OCI-LY7 (cell line): ENCODE results near the gene TEK. TPM values are rescaled to one million over a fixed set of nuclear protein-coding genes. Genes with fewer than 3 reads are reported as not detected.

Experiments
- BruUV-seq: library from RNA; stranded (reverse); fragments of 400-500 nt; replicated peaks from 2 replicates; lab custom pipeline; 2021; lab: Mats Ljungman, UMichigan
- CTCF ChIA-PET: fragments of 300-600 bp; sonication (Branson Sonifier 250); formaldehyde crosslinking; loops from one replicate; lab custom pipeline; 2022; ENCODE audit warnings: antibody characterized with exemption; ENCODE audit not compliant: unreplicated experiment; lab: Charles Lee
- POLR2A ChIA-PET: fragments of 300-600 bp; sonication (Branson Sonifier 250); formaldehyde crosslinking; loops from one replicate; lab custom pipeline; 2022; ENCODE audit warnings: antibody characterized with exemption; lab: Charles Lee
- DNase-seq: peaks from one replicate; pipeline ENCODE4 v3.0.0-alpha.2; 2015; ENCODE audit warnings: low spot score
- H2AFZ ChIP-seq: fragments of 200-600 bp; sonication (generic), shearing (Covaris generic); 2 replicates; pipeline ENCODE4 v1.6.1; 2014; ENCODE audit warnings: mild to moderate bottlenecking, antibody characterized with exemption, low read length, moderate library complexity
- H3K27ac ChIP-seq: fragments of 200-600 bp; sonication (generic); 2 replicates; pipeline ENCODE4 v1.5.1; 2014; ENCODE audit warnings: mixed run types, low read depth, mild to moderate bottlenecking, moderate library complexity, low read length, inconsistent platforms; ENCODE audit not compliant: poor library complexity, severe bottlenecking
- H3K36me3 ChIP-seq: fragments of 200-600 bp; sonication (generic); 2 replicates; pipeline ENCODE4 v1.6.1; 2014; ENCODE audit warnings: mild to moderate bottlenecking, antibody characterized with exemption, low read length, moderate library complexity, mixed read lengths; ENCODE audit not compliant: insufficient read depth
- H3K4me1 ChIP-seq: fragments of 200-600 bp; sonication (generic); 2 replicates; pipeline ENCODE4 v1.5.1; 2014; ENCODE audit warnings: mild to moderate bottlenecking, low read length; ENCODE audit not compliant: insufficient read depth, poor library complexity, severe bottlenecking
- H3K4me2 ChIP-seq: fragments of 200-600 bp; sonication (generic); 2 replicates; pipeline ENCODE4 v1.6.1; 2014; ENCODE audit warnings: mild to moderate bottlenecking, low read length
- H3K4me3 ChIP-seq: fragments of 200-600 bp; sonication (generic); 2 replicates; pipeline ENCODE4 v1.5.1; 2014; ENCODE audit warnings: mild to moderate bottlenecking, low read depth, low read length; ENCODE audit not compliant: poor library complexity, severe bottlenecking
- H3K79me2 ChIP-seq: fragments of 200-600 bp; sonication (generic); 2 replicates; pipeline ENCODE4 v1.6.1; 2016; ENCODE audit warnings: low read depth, mild to moderate bottlenecking, low read length, moderate library complexity, mixed read lengths; ENCODE audit not compliant: insufficient read depth
- H3K9me2 ChIP-seq: fragments of 200-600 bp; sonication (generic); 2 replicates; pipeline ENCODE4 v1.6.1; 2016; ENCODE audit warnings: mild to moderate bottlenecking, low read length, mixed read lengths; ENCODE audit not compliant: insufficient read depth
- H3K9me3 ChIP-seq: fragments of 200-600 bp; sonication (generic); 2 replicates; pipeline ENCODE4 v1.6.1; 2014; ENCODE audit warnings: mild to moderate bottlenecking, mixed run types, low read length, mixed read lengths
- H4K20me1 ChIP-seq: fragments of 200-600 bp; sonication (generic); 2 replicates; pipeline ENCODE4 v1.6.1; 2014; ENCODE audit warnings: mild to moderate bottlenecking, antibody characterized with exemption, low read length, moderate library complexity, mixed read lengths; ENCODE audit not compliant: insufficient read depth
- EZH2phosphoT487 ChIP-seq: fragments of 200-600 bp; sonication (generic); IDR thresholded peaks from 2 replicates; pipeline ENCODE4 v1.6.1; 2018; ENCODE audit warnings: low read depth, borderline replicate concordance, mild to moderate bottlenecking, mixed run types, antibody characterized with exemption, low read length, moderate library complexity, mixed read lengths
- intact Hi-C: fragments of 100-400 bp; cut with micrococcal nuclease; formaldehyde crosslinking; loops from one replicate; pipeline ENCODE4 v1.10.0; 2022; ENCODE audit not compliant: unreplicated experiment
- total RNA-seq, 2 experiments: library from RNA; depleted of rRNA in 1 of 2; stranded (reverse); fragments of >200 nt in 1 of 2; shearing (Covaris generic) in 1 of 2; gene quantifications; 2 replicates each; pipeline ENCODE4 v1.2.3, GENCODE V29; 2014 to 2022
- TF ChIP-seq, protein P1 (sequence below): fragments of 200-600 bp; sonication (generic); conservative IDR thresholded peaks from 2 replicates; pipeline ENCODE4 v1.5.1; 2014; ENCODE audit warnings: mild to moderate bottlenecking, antibody characterized with exemption, low read length, moderate library complexity, mixed read lengths

Gene TEK
- total RNA-seq, 2 experiments from 2014 or later: not detected

DNA sequence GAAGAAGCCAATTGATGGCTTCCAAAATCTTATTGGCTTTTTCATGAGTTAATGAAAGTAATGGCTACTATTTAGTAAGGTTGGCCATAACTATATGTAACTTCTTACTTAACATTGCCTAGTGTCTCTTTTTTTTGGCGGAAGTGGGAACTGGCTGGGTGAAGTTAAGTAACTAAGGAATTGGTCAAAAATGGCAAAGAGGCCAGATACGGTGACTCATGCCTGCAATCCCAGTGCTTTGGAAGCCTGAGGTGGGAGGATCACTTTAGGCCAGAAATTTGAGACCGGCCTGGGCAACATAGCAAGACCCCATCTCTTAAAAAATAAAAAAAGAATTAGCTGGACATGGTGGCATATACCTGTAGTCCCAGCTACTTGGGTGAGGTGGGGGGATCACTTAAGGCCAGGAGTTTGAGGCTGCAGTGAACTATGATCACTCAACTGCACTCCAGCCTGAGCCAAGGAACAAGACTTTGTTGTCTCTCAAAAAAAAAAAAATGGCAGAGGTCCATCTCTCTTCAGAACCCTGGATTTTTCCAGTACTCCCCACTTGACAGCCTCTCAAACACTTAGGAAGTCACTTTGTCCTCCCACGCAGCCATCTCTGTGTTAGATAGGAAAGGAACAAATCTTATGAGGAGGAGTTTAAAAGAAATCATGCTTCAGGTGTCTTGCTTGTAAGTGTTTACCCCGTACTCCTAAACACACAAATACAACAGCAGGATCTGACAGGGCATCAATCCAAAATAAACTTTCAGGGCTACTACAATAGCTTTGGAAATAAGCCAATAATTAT, 75.7 kb downstream of the TEK start:
- Histone ChIP-seq H2AFZ (no peak overlapping the region), H3K27ac (no peak overlapping the region), H3K79me2 (no peaks in the 10 kb centered on the region), H3K9me2 (no peaks in the 10 kb centered on the region), H3K4me2 (no peak overlapping the region), H3K4me1 (no peaks in the 10 kb centered on the region), H3K4me3 (no peak overlapping the region), H4K20me1 (no peaks in the 10 kb centered on the region), H3K9me3 (no peaks in the 10 kb centered on the region), H3K36me3 (no peaks in the 10 kb centered on the region)
- DNase-seq: no peak
- intact Hi-C loops: no loop called here
- no peak for TF ChIP-seq EZH2phosphoT487
- TF ChIP-seq, protein P1, sequence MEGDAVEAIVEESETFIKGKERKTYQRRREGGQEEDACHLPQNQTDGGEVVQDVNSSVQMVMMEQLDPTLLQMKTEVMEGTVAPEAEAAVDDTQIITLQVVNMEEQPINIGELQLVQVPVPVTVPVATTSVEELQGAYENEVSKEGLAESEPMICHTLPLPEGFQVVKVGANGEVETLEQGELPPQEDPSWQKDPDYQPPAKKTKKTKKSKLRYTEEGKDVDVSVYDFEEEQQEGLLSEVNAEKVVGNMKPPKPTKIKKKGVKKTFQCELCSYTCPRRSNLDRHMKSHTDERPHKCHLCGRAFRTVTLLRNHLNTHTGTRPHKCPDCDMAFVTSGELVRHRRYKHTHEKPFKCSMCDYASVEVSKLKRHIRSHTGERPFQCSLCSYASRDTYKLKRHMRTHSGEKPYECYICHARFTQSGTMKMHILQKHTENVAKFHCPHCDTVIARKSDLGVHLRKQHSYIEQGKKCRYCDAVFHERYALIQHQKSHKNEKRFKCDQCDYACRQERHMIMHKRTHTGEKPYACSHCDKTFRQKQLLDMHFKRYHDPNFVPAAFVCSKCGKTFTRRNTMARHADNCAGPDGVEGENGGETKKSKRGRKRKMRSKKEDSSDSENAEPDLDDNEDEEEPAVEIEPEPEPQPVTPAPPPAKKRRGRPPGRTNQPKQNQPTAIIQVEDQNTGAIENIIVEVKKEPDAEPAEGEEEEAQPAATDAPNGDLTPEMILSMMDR: no peak
- CTCF ChIA-PET: no interaction called here
- POLR2A ChIA-PET: interaction anchor here (0.6 kb wide), 1 partner anchor 123 kb away, joined by 3 read pairs; no protein-coding TSS in a partner anchor
- BruUV-seq: no TSS peak

DNA sequence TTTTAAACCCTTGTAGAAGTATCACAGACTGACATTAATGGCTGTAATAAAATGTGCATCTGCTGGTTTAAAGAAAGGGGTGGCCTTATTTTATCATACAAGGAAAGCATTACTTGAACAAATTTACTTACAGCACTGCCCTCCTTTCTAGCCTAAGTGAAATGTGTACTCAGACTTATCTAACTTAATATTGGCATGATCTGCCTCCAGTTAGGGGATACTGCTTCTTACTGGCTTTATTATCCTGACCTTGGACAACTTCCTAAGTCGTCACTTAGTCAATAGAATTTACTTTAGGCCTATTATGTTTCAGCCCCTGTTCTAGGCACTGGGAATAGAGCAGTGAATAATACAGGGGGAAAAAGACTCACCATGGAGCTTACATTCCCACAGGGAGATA, 79.4 kb downstream of the TEK start:
- Histone ChIP-seq H4K20me1 (no peaks in the 10 kb centered on the region), H3K4me3 (no peak overlapping the region), H3K4me1 (no peaks in the 10 kb centered on the region), H3K9me3 (no peaks in the 10 kb centered on the region), H3K9me2 (no peaks in the 10 kb centered on the region), H3K36me3 (no peaks in the 10 kb centered on the region), H2AFZ (no peak overlapping the region), H3K4me2 (no peak overlapping the region), H3K79me2 (no peaks in the 10 kb centered on the region), H3K27ac (no peak overlapping the region)
- BruUV-seq: no TSS peak
- intact Hi-C loops: no loop called here
- ChIA-PET CTCF (no interaction called here), POLR2A (interaction anchor here (0.6 kb wide), 1 partner anchor 9 kb away, joined by 3 read pairs; no protein-coding TSS in a partner anchor)
- DNase-seq: no peak
- TF ChIP-seq EZH2phosphoT487: no peak
- TF ChIP-seq, protein P1: no peak

DNA sequence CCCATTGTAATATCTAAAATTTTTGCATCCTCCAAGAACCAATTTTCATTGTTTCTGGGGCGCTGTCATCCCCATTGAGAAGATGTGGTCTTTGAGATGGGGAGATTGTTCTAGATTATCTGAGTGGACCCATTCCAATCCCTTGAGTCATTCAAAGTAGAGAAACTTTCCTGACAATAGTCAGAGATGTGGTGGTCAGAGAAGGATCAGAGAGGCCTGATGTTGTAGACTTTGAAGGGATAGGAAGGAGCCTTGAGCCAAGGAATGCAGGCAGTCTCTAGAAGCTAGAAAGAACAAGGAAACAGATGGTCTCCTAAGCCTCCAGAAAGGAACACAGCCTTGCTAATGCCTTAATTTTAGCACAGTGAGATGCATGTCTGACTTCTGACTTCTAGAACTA, 80.4 kb downstream of the TEK start:
- BruUV-seq: no TSS peak
- POLR2A ChIA-PET: interaction anchor here (0.5 kb wide), 1 partner anchor 1342 kb away, joined by 4 read pairs; no protein-coding TSS in a partner anchor
- CTCF ChIA-PET: no interaction called here

More for the DNA sequence above, 80.4 kb downstream of the TEK start:
- TF ChIP-seq, protein P1: no peak
- TF ChIP-seq EZH2phosphoT487: no peak
- intact Hi-C loops: no loop called here
- no peak overlapping the region for H3K4me3 ChIP-seq
- no peaks in the 10 kb centered on the region for H3K9me2 ChIP-seq
- DNase-seq: no peak
- H4K20me1 ChIP-seq: no peaks in the 10 kb centered on the region
- no peaks in the 10 kb centered on the region for H3K79me2 ChIP-seq
- H2AFZ ChIP-seq: no peak overlapping the region
- H3K27ac ChIP-seq: no peak overlapping the region
- no peak overlapping the region for H3K4me2 ChIP-seq
- H3K9me3 ChIP-seq: no peaks in the 10 kb centered on the region
- no peaks in the 10 kb centered on the region for H3K4me1 ChIP-seq
- H3K36me3 ChIP-seq: no peaks in the 10 kb centered on the region
